ENCODE data around the gene ZDHHC8.

ZDHHC8 gene

DNA sequence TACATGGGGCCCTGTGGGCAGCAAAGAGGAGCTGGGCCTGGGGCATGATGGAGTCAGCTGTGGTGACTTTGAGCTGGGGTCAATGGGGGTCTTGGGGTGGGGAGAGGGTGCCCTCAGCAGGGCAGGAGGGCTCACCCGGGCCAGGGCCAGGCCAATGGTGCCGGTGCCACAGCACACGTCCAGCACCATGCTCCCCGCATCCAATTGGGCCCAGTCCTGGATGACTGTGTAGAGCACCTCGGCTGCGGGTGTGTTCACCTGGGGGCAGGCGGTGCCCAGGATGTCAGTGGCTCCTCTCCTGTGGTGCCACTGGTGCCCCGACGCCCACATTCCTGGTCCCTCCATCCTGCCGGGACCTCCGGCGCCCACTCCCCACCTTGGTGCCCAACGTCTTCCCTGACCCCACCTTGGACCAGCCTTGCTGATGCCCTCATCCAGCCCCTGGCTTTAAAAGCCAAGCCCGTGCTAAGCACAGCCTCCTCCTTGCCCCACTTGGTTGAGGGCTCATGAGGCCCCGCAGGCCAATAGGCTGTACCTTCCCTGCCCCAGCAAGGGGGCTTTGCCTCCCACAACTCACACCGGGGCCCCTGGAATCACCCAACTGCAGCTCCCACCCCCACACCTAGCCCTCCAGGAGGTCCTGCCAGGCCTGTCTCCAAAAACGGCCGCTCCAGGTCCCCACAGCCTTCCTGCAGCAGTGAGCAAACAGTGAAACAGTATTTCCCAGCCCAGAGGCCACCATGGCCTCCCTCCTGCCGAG lies 17.9 kb upstream of the ZDHHC8 start:
- no peak for DNase-seq (ENCODE audit: low read depth in 2 of 3, low spot score in 2 of 3)

DNA sequence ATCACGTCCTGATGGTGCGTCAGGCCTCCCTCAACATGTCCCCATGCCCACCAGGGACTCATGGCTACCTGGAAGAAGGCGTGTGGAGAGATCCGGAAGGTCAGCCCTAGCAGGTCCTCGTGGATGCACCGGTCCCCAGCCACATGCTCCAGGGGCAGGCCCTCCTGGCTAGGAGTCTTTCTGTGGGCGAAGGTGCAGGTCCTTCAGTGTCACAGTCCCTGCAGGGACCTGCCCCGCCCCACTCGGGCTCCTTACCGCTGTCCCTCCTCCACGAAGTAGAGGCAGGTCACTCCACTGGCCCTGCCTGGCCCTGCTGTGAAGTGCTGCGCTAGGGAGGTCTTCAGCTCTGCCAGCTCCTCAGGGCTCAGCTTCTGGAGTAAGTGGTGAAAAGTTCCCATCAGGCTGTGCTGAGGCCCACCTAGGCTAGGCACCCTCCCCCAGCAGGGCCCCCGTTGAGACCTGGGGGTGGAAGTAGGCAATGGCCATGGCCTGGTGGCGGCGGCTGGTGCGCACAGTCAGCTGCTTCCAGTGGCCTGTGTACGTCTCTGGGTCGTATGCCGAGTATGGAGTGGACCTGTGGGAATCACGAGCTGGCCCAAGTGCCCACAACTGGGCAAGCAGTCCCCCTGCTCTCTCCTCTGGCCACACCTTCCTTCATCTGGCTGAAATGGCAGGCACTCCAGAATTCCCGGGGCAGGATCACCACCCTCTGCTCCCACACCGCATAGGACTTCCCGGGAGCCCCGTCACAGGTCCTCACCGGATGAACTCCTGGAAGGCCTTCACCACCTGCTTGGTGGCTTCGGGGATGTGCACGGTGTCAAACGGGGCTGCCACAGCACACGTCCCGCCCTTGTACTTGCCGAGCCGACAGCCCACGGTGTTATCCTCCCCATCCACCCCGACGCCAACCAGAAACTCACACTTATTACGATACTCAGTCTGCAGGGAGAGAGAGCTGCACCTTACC lies 16.8 kb upstream of the ZDHHC8 start:
- no peak for DNase-seq (ENCODE audit: low read depth in 2 of 3, low spot score in 2 of 3)

DNA sequence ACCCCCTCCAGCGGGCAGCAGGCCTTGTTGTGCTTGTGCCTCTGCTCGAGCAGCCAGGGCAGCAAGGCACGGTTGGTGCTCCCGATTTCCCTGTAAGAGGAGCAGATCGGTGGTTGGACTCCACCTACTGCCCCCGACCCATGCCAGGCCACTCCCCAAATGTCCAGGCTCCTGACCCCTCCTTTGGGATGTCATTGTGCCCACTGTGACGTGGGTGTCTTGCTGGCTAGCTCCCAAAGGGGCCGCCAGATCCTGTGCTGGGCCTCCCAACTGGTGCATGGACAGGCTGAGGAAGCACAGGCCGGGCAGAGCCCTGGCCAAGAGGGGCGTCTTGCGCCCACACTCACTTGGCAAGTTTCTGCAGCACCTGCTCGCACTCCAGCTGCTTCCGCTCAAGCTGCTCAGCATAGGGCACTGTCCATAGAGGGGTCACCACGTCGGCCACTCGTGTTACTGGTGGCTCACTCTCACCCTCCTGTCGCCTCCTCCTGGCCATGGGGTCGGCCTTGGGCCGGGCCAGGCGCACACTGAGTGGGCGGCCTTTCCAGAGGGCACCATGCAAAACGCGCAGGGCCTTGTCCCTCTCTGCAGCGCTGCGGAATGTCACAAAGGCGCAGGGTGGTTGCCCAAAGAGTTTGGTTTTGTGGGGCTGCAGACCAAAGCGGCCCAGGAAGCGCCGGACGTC lies 15.8 kb upstream of the ZDHHC8 start, which contains the start of gene RANBP1:
Gene RANBP1, plus strand, starts transcription at position 414 of the 685 bp plus-strand sequence. Its CDS starts 81 bp downstream, at position 495.
- no peak for DNase-seq (ENCODE audit: low read depth in 2 of 3, low spot score in 2 of 3)

DNA sequence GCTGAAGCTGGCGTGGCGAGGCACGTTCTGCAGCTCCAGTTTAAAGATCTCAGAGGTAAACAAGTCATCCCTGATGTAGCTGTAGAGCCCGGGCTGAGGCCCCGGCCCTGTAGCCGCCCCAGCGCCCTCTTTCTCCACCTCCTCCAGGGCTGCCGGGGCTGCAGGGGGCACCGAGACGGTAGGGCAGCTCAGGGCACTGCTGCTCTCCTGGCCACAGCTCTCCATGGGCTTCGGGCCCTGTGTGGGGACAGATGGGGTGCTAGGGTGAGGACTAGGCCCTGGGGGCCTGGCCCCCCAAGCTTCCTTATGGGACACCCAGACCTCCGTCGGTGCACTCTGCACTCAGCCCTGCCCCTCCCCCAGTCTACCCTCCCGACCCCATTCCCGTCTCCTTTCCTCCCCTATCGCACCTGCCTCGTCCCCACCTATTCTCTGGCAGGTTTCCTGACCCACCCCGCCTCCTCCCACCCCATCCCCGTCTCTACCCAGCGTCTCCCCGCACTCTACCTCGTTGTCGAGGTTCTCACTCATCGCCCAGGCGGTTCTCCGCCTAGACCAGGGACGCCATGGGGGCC lies 15.1 kb upstream of the ZDHHC8 start:
- DNase-seq (ENCODE audit: low read depth in 2 of 3, low spot score in 2 of 3): no peak

DNA sequence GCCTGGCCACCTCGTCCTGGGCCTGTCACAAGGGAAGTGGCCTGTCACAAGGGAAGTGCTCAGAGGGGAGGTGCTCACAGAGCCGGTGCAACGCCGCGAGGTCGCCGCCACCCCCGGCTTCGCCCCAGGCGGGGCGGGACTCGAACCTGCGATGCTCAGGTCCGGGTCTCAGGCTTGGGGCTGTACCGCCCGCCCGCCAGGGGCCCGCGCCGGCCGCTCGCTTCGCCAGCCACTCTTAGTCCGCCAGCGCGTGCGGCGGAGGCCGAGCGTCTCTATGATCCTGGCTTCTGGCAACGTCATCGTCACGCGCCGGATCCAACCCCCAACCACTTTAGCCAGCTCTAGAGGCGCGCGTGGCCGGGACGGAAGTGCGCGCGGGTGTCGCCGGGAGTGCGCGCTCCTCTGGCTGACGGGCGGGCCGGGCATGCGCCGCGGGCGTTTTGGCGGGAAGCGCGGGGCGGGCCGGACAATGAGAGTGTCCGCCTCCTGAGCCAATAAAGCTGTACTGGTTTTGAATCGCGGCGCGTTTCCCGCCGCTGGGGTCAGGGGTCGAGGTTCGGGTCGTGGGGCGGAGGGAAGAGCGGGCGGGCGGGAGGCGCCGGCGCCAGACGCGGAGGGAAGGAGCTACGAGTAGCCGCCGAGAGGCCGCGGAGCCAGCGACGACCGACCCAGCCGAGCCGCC lies 14.5 kb upstream of the ZDHHC8 start, which contains the start of gene TRMT2A:
Gene TRMT2A, minus strand, starts transcription at position 276 of the 682 bp plus-strand sequence. CDS start 320 bp downstream, outside the sequence.
- peak; percentile 90 to 98 (median 95) for DNase-seq (ENCODE audit: low read depth in 2 of 3, low spot score in 2 of 3)

DNA sequence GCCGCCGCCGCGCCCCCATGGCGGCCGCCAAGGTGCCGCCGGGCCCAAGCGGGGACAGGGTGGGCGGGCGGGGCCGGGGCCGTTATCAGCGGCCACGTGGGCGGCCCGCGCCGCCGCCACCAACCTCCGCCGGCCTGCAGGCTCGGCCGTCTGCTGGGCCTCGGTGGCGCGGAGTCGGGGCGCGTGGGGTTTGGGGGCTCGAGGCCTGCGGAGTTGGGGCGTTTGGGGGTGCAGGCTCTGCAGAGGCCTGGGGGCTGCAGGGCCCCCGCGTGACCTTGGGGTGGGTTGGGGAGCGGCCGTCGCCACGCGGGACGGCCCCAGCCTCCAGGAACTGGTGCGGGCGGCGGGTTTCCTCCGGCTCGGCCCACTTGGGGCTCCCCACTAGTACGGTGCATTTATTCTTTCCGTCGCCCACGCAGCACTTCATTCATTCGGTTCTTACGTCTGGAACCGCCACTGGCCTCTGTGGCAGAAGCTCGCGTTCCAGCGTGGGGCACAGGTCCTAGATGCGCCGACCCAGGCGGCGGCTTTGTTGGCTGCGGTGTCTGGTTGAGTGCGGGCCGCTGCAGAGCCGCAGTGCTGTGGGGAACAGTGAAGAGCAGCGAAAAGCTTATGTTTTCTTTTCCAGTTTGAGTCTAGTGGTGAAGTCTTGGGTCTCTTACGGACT lies 13.8 kb upstream of the ZDHHC8 start:
- DNase-seq (ENCODE audit: low read depth in 2 of 3, low spot score in 2 of 3): peak in 2 of 3 experiments; percentile 52 to 65

DNA sequence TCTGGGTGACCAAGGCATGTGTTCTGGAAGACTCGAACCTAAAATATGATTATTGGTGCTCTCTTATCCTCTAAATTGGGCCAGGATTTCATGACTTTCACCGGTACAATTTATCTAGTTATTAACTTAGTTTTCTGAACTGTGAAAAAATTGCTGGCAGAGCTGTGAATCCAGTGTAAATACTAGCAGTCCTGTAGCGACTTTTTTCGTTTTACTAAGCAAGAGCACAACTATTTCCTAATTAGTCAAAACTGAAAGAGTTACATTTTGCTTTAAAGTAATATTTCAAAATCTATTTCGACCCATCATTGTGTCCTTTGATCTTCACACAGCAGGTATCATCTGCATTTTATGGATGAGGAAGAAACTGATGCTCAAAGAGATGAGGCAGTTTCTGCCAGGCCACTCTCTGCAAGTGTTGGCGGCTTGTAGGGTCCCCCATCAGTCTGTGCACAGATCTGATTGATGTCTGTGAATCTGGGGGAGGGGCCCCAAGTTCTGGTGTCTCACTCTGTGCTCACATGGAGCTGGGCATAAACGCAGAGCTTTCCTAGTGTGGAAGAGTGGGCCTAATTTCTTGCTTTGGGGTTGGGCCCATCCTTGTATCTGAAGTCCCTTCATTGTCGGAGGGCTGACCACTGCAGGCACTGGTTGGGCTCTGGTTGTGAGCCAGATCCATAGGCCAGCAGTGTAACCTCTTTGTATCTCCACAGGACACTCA lies 13.1 kb upstream of the ZDHHC8 start:
- DNase-seq (ENCODE audit: low read depth in 2 of 3, low spot score in 2 of 3): no peak

DNA sequence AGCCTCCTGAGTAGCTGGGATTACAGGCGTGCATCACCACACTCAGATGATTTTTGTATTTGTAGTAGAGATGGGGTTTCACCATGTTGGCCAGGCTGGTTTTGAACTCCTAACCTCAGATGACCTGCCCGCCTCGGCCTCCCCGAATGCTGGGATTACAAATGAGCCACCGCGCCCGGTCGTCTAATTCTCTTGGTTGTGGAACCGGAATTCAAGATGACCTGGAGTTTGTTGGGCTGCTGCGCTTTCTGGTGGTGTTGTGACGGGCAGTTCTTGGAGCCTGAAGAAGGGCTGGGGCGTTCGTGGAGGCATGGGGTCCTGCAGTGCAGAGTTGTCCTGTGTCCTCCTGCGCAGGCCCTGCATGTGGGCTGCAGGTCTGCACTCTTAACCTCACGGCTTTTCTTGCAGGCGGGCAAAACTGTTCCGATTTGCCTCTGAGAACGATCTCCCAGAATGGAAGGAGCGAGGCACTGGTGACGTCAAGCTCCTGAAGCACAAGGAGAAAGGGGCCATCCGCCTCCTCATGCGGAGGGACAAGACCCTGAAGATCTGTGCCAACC lies 9.7 kb upstream of the ZDHHC8 start:
- DNase-seq (ENCODE audit: low read depth in 2 of 3, low spot score in 2 of 3): no peak

DNA sequence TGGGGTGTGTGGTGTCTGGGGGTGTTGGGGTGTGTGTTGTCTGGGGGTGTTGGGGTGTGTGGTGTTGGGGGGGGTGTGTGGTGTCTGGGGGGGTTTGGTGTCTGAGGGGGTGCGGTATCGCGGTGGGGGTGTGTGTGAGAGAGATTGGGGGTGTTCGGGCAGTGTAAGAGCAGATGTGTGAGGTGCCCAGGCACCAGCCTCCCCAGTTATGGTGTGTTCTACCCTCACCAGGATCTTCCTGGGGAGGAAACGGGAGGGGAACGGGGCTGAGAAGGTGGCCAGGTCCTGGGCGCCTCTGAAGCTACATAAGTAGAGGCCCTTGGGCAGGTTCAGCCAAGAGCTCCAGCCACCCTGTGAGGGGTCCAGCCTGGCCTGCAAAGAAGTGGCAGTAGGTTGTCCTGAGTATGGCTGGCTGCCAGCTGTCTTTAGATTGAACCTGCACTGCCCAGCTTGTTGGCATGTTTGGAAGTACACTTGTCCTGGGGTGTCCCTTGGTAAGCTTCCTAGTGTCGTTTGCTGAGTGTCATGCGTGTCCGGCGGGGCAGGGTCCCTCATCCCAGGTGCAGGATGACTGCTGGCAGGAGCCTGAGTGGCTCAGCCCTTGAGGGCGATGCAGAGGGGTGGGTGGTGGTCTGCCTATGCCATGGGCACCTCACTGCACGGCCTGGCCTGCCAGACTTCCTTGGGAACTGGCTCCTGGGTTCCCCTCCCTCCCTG lies 8.1 kb upstream of the ZDHHC8 start:
- DNase-seq (ENCODE audit: low read depth in 2 of 3, low spot score in 2 of 3): no peak

DNA sequence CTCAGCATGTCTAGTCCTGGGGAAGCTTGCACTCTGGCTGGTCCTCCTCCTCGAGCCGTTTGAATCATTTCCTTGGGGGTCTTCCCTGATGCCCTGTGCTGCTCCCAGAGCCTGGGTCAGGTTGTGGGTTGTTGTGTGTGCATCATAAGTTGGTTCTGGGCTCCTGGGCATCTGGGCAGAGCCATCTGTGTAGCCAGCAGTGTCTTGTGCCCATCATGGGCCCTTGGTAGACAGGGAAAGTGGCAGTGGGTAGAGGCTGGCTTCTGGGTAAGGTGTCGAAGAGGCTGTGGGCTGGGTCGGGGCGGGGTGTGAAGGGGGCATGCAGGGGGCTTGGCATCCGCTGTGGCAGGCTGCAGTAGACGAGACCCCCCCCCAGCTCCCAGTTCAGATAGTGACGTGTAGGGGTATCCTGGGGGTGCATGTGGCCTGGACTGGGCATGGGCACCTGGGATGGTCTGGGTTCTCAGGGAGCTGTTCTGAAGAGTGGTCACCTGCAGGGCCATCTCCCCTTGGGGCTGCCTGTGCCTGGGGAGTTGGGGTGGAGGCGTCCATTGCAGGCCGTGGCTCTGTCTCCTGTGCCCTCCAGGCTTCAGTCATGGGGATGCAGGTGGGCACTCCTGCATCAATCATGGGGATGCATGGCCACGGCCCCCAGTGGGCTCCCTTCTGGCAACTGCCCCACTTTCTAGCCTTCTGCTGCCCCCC lies 7.4 kb upstream of the ZDHHC8 start:
- no peak for DNase-seq (ENCODE audit: low read depth in 2 of 3, low spot score in 2 of 3)

DNA sequence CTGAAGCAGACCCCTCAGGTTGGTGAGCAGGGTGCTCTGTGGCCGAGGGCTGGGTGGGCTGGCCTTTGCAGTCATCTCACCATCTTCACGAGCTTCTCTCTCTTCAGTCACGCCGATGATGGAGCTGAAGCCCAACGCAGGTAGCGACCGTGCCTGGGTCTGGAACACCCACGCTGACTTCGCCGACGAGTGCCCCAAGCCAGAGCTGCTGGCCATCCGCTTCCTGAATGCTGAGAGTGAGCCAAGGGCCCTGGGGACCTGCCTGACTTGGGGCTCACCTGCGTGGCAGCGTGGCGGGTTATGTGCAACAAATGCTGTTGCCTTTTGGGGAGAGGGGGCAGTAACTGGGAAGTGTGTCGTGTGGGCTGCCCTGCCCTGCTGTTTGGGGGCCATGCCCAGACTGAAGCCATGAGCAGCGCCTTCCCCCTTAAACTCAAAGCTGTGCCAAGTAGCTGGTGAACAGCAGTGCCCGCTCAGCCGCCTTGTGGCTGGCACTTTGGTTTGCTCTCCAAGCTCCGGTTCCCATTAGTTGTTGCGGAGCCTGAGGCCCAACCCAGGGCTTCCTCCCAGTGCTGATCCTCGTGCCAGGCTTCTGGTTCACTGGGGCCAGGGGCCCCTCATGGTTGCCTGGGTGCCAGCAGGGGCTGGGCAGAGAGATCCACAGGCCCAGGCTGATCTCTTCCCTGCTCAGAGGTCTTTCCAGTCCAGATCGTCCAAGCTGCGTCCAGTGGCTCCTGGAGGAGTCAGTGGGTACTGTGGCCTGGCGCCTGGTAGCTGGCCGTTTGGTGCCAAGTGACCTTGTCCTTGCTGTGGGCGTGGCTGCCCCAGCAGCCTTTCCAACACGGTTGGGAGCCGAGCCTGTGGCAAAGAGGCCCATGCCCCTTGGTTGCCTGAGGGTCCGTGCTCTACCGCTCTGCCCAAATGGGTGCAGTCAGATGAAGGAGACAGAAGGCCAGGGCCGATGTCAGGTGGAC lies 6.1 kb upstream of the ZDHHC8 start:
- no peak for DNase-seq (ENCODE audit: low read depth in 2 of 3, low spot score in 2 of 3)

DNA sequence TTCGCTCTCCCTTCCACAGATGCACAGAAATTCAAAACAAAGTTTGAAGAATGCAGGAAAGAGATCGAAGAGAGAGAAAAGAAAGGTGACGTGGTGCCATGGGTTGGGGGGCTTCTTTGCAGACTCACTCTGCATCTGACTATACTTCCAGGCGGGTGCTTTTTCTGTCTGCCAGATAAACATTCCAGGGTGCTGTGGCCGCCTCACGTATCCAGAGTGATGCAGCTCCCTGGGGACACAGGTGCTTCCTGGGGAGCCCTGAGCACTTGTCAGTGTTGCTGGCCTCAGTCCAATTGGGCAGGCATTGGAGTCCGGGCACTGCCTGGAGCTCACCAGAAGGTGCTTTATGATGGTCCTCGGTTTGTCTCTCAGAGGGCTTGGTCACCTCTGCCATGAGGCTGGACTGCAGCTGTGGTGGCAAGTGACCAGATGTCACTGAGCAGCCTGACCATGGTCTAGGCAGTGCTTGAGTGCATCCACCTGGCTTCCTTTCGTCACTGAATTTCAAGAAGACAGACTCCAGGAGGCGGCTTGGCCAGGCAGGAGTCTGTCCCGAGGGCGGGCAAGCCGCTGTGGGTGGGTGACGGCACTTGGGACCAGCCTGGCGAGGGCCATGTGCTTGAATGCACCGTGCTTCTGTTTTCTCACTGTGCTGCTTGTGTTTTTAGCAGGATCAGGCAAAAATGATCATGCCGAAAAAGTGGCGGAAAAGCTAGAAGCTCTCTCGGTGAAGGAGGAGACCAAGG lies 5.1 kb upstream of the ZDHHC8 start:
- no peak for DNase-seq (ENCODE audit: low read depth in 2 of 3, low spot score in 2 of 3)

DNA sequence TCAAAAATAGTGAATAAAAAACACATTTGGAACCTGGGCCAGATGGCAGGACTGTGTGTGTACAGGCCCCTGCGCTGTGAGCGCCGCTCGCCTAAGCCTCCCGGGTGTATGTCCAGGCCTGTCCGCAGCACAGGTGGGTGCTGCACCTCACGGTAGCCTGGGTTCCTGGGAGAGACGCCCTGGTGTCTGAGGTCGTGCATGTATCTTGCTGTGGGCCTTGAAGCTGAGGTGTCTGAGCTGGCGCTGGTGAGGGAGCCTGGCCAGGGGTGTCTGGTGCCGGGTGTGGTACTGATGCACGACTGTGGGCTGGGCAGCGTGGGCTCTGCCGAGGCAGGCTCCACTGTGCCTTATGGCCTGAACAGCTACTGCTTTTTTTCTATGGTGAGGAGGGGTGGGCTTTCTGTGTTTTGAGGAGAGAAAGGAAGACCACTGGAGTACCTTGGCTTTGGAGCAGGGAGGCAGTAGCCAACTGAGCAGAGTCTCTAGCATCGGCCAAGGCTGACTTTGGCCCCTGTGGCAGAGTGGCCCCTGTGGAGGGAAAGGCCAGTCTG lies 4.2 kb upstream of the ZDHHC8 start:
- no peak for DNase-seq (ENCODE audit: low read depth in 2 of 3, low spot score in 2 of 3)

DNA sequence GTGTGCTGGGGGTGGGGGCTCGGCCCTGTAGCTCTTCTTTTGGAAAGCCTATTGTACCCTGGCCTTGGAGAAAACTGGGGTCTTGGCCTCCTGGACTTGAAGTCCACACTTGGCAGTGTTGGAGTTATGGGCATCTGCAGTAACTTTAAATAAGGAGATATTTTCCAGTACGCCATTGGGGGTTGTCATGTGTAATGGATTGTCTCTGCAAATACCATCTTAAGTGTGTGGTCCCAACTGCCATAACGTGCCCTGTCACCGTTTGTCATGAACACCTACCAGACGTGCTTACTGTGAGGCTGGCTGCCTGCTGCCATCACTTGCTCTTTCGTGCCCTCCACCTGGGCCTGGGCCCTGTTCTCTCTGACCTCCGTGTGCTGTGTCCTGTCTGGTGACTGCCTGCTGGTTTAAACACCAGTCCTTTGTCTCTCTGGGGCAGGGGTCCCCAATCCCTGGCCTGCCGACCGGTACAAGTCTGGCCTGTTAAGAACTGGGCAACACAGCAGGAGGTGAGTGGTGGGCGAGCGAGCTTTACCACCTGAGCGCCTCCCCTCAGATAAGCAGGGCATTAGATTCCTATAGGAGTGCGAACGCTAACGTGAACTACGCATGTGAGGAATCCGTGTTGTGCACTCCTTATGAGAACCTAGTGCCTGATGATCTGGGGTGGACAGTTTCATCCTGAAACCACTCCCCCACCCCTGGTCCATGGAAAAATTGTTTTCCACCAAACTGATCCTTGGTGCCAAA lies 3.6 kb upstream of the ZDHHC8 start:
- no peak for DNase-seq (ENCODE audit: low read depth in 2 of 3, low spot score in 2 of 3)

DNA sequence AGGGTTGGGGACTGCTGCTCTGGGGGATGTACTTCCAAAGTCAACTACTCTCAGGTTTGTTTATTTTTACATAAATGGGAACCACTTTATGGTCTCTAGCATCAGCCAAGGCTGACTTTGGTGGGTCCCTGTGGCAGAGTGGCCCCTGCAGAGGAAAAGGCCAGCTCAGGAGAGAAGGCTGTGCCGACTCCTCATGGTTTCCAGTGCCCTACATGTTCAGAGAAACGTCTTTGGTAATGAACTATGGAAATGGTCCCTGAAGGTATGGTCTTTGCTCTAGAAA lies 3.0 kb upstream of the ZDHHC8 start:
- no peak for DNase-seq (ENCODE audit: low read depth in 2 of 3, low spot score in 2 of 3)
